GM23338 (cell line): ENCODE results near the gene ACTG2. TPM values are rescaled to one million over a fixed set of nuclear protein-coding genes. Genes with fewer than 3 reads are reported as not detected.

Source experiments
- ATAC-seq: fragments of 200-7000 bp; cut with Tn5 transposase; 3 replicates; pipeline ENCODE4 v1.9.1; 2020
- DNase-seq: peaks from one replicate; pipeline ENCODE4 v3.0.0-alpha.2; 2015; ENCODE audit warnings: low spot score
- H2AFZ ChIP-seq: fragments of 200-600 bp; sonication (generic); 2 replicates; pipeline ENCODE4 v1.8.0; 2016; ENCODE audit warnings: antibody characterized with exemption, mild to moderate bottlenecking, moderate library complexity
- H3F3A ChIP-seq: fragments of 200-600 bp; sonication (generic); replicated peaks from 2 replicates; pipeline ENCODE4 v1.8.0; 2017; ENCODE audit warnings: antibody characterized with exemption, mixed run types, low read depth
- H3K27ac ChIP-seq: fragments of 200-600 bp; sonication (generic); 2 replicates; pipeline ENCODE4 v1.6.1; 2016; ENCODE audit warnings: low read depth
- H3K27me3 ChIP-seq: fragments of 200-600 bp; sonication (generic); 2 replicates; pipeline ENCODE4 v1.8.0; 2016; ENCODE audit warnings: mild to moderate bottlenecking, mixed run types, moderate library complexity; ENCODE audit not compliant: insufficient read depth
- H3K36me3 ChIP-seq: fragments of 200-600 bp; sonication (generic); 2 replicates; pipeline ENCODE4 v1.8.0; 2016; ENCODE audit warnings: mild to moderate bottlenecking; ENCODE audit not compliant: insufficient read depth
- H3K4me1 ChIP-seq: fragments of 200-600 bp; sonication (generic); 2 replicates; pipeline ENCODE4 v1.8.0; 2016; ENCODE audit warnings: mild to moderate bottlenecking, moderate library complexity; ENCODE audit not compliant: insufficient read depth
- H3K4me2 ChIP-seq: fragments of 200-600 bp; sonication (generic); 2 replicates; pipeline ENCODE4 v1.7.1; 2017; ENCODE audit warnings: mixed run types
- H3K4me3 ChIP-seq: fragments of 200-600 bp; sonication (generic); 2 replicates; pipeline ENCODE4 v1.6.1; 2016; ENCODE audit warnings: mixed run types
- H3K79me2 ChIP-seq: fragments of 200-600 bp; sonication (generic); replicated peaks from 2 replicates; pipeline ENCODE4 v1.8.0; 2017; ENCODE audit warnings: mild to moderate bottlenecking; ENCODE audit not compliant: insufficient read depth
- H3K9me2 ChIP-seq: fragments of 200-600 bp; sonication (generic); 2 replicates; pipeline ENCODE4 v1.8.0; 2017; ENCODE audit not compliant: insufficient read depth
- H4K20me1 ChIP-seq: fragments of 200-600 bp; sonication (generic); replicated peaks from 2 replicates; pipeline ENCODE4 v1.8.0; 2017; ENCODE audit warnings: mild to moderate bottlenecking; ENCODE audit not compliant: insufficient read depth
- H3K27ac Mint-ChIP-seq: 2 replicates; pipeline ENCODE4 v1.8.0; 2020; ENCODE audit warnings: inconsistent platforms, mild to moderate bottlenecking, moderate library complexity, mixed read lengths
- H3K27me3 Mint-ChIP-seq: 3 replicates; pipeline ENCODE4 v1.8.0; 2022; ENCODE audit warnings: low read depth, mild to moderate bottlenecking, moderate library complexity, mixed read lengths, inconsistent platforms; ENCODE audit not compliant: insufficient read depth, poor library complexity
- H3K36me3 Mint-ChIP-seq: 3 replicates; pipeline ENCODE4 v1.8.0; 2021; ENCODE audit warnings: low read depth, mild to moderate bottlenecking, inconsistent platforms, moderate library complexity, mixed read lengths
- H3K4me1 Mint-ChIP-seq: 3 replicates; pipeline ENCODE4 v1.8.0; 2020; ENCODE audit warnings: mild to moderate bottlenecking, inconsistent platforms, mixed read lengths
- H3K4me3 Mint-ChIP-seq: 3 replicates; pipeline ENCODE4 v1.8.0; 2021; ENCODE audit warnings: moderate library complexity, mild to moderate bottlenecking, inconsistent platforms, mixed read lengths
- H3K9me3 Mint-ChIP-seq: 3 replicates; pipeline ENCODE4 v1.8.0; 2020; ENCODE audit warnings: moderate library complexity, mild to moderate bottlenecking, inconsistent platforms, mixed read lengths
- CREB1 ChIP-seq: fragments of 250-450 bp; sonication (Bioruptor Pico); IDR thresholded peaks from 2 replicates; pipeline ENCODE4 v1.5.0; 2020; ENCODE audit warnings: low read depth, mild to moderate bottlenecking, moderate library complexity
- CTCF ChIP-seq, 2 experiments: fragments of 200-600 bp in 1 of 2; sonication (generic) in 1 of 2; conservative IDR thresholded peaks; 2 replicates each; pipeline versions ENCODE4 v1.5.1 to v1.6.1; 2016 to 2017; ENCODE audit warnings: antibody characterized with exemption in 2 of 2, low read depth in 2 of 2, mild to moderate bottlenecking in 2 of 2, moderate library complexity in 1 of 2
- EZH2 ChIP-seq: fragments of 200-600 bp; sonication (generic); IDR thresholded peaks from one replicate; pipeline ENCODE4 v1.8.0; 2017; ENCODE audit warnings: antibody characterized with exemption, mild to moderate bottlenecking, low read depth; ENCODE audit not compliant: unreplicated experiment
- EZH2phosphoT487 ChIP-seq: fragments of 200-600 bp; sonication (generic); IDR thresholded peaks from one replicate; pipeline ENCODE4 v1.8.1; 2018; ENCODE audit warnings: antibody characterized with exemption; ENCODE audit not compliant: unreplicated experiment
- JUNB ChIP-seq: IDR thresholded peaks from one replicate; pipeline ENCODE4 v1.6.1; 2016; ENCODE audit warnings: antibody characterized with exemption; ENCODE audit not compliant: unreplicated experiment
- NANOG ChIP-seq: IDR thresholded peaks from 2 replicates; pipeline ENCODE4 v1.6.1; 2016; ENCODE audit warnings: antibody characterized with exemption, borderline replicate concordance
- POLR2AphosphoS5 ChIP-seq: IDR thresholded peaks from 2 replicates; pipeline ENCODE4 v1.6.1; 2016; ENCODE audit warnings: antibody characterized with exemption, low read depth
- STAT1 ChIP-seq: IDR thresholded peaks from one replicate; pipeline ENCODE4 v1.6.1; 2016; ENCODE audit warnings: antibody characterized with exemption; ENCODE audit not compliant: unreplicated experiment
- ZNF114 ChIP-seq: fragments of 250-450 bp; sonication (Bioruptor Pico); IDR thresholded peaks from 2 replicates; pipeline ENCODE4 v1.5.0; 2020; ENCODE audit warnings: mild to moderate bottlenecking, moderate library complexity
- ZNF331 ChIP-seq: fragments of 250-450 bp; sonication (Bioruptor Pico); IDR thresholded peaks from 2 replicates; pipeline ENCODE4 v1.5.0; 2020; ENCODE audit warnings: low read depth, mild to moderate bottlenecking, moderate library complexity
- polyA plus RNA-seq: library from polyadenylated mRNA; unstranded; fragments of >200 nt; fragmentation: Nextera tagmentation; extraction: Ambion mirVana; gene quantifications from 2 replicates; pipeline ENCODE4 v1.2.1, GENCODE V29; 2016
- total RNA-seq: library from RNA; depleted of rRNA; stranded (reverse); fragments of >200 nt; shearing (Covaris generic); gene quantifications from 2 replicates; pipeline ENCODE4 v1.2.3, GENCODE V29; 2014
- TF ChIP-seq, protein P1 (sequence below): IDR thresholded peaks from 2 replicates; pipeline ENCODE4 v1.6.1; 2016; ENCODE audit warnings: antibody characterized with exemption
- TF ChIP-seq, protein P2 (sequence below): fragments of 250-450 bp; sonication (Bioruptor Pico); IDR thresholded peaks from 2 replicates; pipeline ENCODE4 v1.5.0; 2020; ENCODE audit warnings: mild to moderate bottlenecking, moderate library complexity
- TF ChIP-seq, protein P3 (sequence below): IDR thresholded peaks from one replicate; pipeline ENCODE4 v1.6.1; 2018; ENCODE audit warnings: antibody characterized with exemption; ENCODE audit not compliant: unreplicated experiment

The ACTG2 gene
- total and polyA plus RNA-seq, 2 experiments from 2014 or later: 8.0 to 8.5 TPM

DNA sequence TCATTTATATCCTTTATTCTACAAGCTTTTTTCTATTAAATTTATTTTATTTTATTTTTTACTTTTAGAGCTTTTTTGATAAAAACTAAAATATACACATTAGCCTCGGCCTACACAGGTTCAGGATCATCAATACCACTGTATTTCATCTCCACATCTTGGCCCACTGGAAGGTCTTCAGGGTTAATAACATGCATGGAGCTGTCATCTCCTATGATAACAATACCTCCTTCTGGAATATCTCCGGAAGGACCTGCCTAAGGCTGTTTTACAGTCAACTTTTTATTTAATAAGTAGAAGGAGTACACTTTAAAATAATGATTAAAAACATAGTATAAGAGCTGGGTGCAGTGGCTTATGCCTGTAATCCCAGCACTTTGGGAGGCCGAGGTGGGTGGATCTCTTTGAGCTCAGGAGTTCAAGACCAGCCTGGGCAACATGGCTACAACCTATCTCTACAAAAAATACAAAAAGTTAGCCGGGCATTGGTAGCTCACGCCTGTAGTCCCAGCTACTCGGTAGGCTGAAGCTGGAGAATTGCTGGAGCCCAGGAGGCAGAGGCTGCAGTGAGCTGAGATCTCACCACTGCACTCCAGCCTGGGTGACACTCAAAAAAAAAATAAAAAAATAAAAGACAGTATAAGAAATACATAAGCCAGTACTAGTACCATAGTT lies 18.2 kb downstream of the ACTG2 start:
- no peaks in the 10 kb centered on the region for H3K36me3 ChIP-seq
- H3K4me3 Mint-ChIP-seq: no peak overlapping the region
- 0 out of 2 replicates have a peak, but pooled peaks cover 2% of the 10 kb centered on the region for H4K20me1 ChIP-seq
- TF ChIP-seq EZH2phosphoT487 (no peak), ZNF331 (no peak), ZNF114 (CRISPR knock-in tag) (no peak), POLR2AphosphoS5 (no peak), JUNB (no peak), CTCF (conservative IDR thresholded peaks at IDR 0.05; ENCODE audit: low read depth in 2 of 2) (no peak), EZH2 (no peak), STAT1 (no peak), CREB1 (CRISPR knock-in tag) (no peak), NANOG (no peak)
- TF ChIP-seq, protein P1, sequence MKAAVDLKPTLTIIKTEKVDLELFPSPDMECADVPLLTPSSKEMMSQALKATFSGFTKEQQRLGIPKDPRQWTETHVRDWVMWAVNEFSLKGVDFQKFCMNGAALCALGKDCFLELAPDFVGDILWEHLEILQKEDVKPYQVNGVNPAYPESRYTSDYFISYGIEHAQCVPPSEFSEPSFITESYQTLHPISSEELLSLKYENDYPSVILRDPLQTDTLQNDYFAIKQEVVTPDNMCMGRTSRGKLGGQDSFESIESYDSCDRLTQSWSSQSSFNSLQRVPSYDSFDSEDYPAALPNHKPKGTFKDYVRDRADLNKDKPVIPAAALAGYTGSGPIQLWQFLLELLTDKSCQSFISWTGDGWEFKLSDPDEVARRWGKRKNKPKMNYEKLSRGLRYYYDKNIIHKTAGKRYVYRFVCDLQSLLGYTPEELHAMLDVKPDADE: no peak
- TF ChIP-seq, protein P2, sequence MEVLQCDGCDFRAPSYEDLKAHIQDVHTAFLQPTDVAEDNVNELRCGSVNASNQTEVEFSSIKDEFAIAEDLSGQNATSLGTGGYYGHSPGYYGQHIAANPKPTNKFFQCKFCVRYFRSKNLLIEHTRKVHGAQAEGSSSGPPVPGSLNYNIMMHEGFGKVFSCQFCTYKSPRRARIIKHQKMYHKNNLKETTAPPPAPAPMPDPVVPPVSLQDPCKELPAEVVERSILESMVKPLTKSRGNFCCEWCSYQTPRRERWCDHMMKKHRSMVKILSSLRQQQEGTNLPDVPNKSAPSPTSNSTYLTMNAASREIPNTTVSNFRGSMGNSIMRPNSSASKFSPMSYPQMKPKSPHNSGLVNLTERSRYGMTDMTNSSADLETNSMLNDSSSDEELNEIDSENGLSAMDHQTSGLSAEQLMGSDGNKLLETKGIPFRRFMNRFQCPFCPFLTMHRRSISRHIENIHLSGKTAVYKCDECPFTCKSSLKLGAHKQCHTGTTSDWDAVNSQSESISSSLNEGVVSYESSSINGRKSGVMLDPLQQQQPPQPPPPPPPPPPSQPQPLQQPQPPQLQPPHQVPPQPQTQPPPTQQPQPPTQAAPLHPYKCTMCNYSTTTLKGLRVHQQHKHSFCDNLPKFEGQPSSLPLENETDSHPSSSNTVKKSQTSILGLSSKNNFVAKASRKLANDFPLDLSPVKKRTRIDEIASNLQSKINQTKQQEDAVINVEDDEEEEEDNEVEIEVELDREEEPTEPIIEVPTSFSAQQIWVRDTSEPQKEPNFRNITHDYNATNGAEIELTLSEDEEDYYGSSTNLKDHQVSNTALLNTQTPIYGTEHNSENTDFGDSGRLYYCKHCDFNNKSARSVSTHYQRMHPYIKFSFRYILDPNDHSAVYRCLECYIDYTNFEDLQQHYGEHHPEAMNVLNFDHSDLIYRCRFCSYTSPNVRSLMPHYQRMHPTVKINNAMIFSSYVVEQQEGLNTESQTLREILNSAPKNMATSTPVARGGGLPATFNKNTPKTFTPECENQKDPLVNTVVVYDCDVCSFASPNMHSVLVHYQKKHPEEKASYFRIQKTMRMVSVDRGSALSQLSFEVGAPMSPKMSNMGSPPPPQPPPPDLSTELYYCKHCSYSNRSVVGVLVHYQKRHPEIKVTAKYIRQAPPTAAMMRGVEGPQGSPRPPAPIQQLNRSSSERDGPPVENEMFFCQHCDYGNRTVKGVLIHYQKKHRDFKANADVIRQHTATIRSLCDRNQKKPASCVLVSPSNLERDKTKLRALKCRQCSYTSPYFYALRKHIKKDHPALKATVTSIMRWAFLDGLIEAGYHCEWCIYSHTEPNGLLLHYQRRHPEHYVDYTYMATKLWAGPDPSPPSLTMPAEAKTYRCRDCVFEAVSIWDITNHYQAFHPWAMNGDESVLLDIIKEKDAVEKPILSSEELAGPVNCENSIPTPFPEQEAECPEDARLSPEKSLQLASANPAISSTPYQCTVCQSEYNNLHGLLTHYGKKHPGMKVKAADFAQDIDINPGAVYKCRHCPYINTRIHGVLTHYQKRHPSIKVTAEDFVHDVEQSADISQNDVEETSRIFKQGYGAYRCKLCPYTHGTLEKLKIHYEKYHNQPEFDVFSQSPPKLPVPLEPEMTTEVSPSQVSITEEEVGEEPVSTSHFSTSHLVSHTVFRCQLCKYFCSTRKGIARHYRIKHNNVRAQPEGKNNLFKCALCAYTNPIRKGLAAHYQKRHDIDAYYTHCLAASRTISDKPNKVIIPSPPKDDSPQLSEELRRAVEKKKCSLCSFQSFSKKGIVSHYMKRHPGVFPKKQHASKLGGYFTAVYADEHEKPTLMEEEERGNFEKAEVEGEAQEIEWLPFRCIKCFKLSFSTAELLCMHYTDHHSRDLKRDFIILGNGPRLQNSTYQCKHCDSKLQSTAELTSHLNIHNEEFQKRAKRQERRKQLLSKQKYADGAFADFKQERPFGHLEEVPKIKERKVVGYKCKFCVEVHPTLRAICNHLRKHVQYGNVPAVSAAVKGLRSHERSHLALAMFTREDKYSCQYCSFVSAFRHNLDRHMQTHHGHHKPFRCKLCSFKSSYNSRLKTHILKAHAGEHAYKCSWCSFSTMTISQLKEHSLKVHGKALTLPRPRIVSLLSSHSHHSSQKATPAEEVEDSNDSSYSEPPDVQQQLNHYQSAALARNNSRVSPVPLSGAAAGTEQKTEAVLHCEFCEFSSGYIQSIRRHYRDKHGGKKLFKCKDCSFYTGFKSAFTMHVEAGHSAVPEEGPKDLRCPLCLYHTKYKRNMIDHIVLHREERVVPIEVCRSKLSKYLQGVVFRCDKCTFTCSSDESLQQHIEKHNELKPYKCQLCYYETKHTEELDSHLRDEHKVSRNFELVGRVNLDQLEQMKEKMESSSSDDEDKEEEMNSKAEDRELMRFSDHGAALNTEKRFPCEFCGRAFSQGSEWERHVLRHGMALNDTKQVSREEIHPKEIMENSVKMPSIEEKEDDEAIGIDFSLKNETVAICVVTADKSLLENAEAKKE (CRISPR knock-in tag): no peak
- TF ChIP-seq, protein P3, sequence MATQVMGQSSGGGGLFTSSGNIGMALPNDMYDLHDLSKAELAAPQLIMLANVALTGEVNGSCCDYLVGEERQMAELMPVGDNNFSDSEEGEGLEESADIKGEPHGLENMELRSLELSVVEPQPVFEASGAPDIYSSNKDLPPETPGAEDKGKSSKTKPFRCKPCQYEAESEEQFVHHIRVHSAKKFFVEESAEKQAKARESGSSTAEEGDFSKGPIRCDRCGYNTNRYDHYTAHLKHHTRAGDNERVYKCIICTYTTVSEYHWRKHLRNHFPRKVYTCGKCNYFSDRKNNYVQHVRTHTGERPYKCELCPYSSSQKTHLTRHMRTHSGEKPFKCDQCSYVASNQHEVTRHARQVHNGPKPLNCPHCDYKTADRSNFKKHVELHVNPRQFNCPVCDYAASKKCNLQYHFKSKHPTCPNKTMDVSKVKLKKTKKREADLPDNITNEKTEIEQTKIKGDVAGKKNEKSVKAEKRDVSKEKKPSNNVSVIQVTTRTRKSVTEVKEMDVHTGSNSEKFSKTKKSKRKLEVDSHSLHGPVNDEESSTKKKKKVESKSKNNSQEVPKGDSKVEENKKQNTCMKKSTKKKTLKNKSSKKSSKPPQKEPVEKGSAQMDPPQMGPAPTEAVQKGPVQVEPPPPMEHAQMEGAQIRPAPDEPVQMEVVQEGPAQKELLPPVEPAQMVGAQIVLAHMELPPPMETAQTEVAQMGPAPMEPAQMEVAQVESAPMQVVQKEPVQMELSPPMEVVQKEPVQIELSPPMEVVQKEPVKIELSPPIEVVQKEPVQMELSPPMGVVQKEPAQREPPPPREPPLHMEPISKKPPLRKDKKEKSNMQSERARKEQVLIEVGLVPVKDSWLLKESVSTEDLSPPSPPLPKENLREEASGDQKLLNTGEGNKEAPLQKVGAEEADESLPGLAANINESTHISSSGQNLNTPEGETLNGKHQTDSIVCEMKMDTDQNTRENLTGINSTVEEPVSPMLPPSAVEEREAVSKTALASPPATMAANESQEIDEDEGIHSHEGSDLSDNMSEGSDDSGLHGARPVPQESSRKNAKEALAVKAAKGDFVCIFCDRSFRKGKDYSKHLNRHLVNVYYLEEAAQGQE: no peak
- H3K79me2 ChIP-seq: no peaks in the 10 kb centered on the region
- no peak overlapping the region for H3K4me2 ChIP-seq
- peaks cover 4% of the 10 kb centered on the region for H3K27me3 Mint-ChIP-seq
- no peaks in the 10 kb centered on the region for H3K9me2 ChIP-seq
- H3K4me1 ChIP-seq: 0 out of 2 replicates have a peak, but pooled peaks cover 3% of the 10 kb centered on the region
- no peaks in the 10 kb centered on the region for H3F3A ChIP-seq
- no peak overlapping the region for H3K4me3 ChIP-seq
- no peak overlapping the region for H3K27ac Mint-ChIP-seq
- peaks cover 6% of the 10 kb centered on the region; the same call in 2 of the 3 replicates for H3K4me1 Mint-ChIP-seq
- H3K9me3 Mint-ChIP-seq: no peaks in the 10 kb centered on the region
- H3K27ac ChIP-seq: no peak overlapping the region
- H2AFZ ChIP-seq: no peak overlapping the region
- H3K36me3 Mint-ChIP-seq: no peaks in the 10 kb centered on the region
- H3K27me3 ChIP-seq: no peaks in the 10 kb centered on the region
- ATAC-seq (no peak), DNase-seq (no peak)
